Measurements from ENCODE around the gene TBC1D3B.

DNA sequence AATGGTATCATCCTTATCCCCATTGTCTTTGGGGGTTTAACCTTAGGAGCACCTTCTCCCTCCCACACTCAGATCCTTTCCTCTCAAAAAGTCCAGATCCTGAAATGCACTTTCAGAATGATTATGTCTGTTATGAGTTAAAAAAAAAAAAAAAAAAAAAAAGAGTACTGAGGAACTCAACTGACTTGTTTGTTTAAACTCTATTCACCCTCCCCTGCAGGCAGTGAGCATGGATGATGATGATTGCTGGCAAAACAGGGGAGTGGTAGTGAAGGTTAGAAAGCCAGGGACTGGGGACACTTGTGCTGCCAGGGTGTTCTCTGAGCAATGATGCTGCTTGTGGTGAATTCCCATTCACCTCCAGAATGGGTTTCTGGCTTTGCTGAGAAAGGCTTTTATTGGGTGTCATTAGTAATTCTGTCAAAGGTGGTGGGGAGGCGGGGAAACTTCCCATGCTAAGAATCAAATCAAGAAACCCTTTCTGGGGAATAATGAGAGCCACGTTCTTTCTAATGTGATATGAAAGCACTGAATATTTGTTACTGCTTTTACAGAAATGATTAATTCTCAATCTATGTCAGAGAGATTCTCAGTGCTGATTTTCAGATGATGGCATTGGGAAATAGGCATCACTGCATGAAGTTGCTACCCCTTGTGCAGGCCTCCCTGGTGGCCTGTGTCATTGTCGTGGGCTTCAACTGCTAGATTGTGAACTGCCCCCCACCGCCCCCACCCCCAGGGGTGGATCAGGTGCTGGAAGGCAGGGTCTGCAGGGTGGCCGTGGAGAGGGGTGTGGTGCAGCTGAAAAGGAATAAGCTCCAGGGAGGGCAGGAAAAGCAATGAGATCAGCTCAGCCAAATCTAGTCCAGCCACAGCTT lies 58.7 kb downstream of the TBC1D3B start:
- no peak for TF ChIP-seq EZH2 (IDR thresholded peaks at IDR 0.05)
- TF ChIP-seq, protein P1, sequence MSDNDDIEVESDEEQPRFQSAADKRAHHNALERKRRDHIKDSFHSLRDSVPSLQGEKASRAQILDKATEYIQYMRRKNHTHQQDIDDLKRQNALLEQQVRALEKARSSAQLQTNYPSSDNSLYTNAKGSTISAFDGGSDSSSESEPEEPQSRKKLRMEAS (IDR thresholded peaks at IDR 0.05): no peak
- TF ChIP-seq, protein P2, sequence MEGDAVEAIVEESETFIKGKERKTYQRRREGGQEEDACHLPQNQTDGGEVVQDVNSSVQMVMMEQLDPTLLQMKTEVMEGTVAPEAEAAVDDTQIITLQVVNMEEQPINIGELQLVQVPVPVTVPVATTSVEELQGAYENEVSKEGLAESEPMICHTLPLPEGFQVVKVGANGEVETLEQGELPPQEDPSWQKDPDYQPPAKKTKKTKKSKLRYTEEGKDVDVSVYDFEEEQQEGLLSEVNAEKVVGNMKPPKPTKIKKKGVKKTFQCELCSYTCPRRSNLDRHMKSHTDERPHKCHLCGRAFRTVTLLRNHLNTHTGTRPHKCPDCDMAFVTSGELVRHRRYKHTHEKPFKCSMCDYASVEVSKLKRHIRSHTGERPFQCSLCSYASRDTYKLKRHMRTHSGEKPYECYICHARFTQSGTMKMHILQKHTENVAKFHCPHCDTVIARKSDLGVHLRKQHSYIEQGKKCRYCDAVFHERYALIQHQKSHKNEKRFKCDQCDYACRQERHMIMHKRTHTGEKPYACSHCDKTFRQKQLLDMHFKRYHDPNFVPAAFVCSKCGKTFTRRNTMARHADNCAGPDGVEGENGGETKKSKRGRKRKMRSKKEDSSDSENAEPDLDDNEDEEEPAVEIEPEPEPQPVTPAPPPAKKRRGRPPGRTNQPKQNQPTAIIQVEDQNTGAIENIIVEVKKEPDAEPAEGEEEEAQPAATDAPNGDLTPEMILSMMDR (IDR thresholded peaks at IDR 0.05 in 2 of 3, conservative IDR thresholded peaks at IDR 0.05 in 1 of 3; ENCODE audit: borderline replicate concordance in 1 of 3, insufficient read depth in 1 of 3, low read depth in 2 of 3, low read length in 2 of 3): no peak
- no peak for TF ChIP-seq YY1 (IDR thresholded peaks at IDR 0.05; ENCODE audit: extremely low read depth, insufficient replicate concordance, low read depth, low read length)
- no peak for TF ChIP-seq RAD21 (IDR thresholded peaks at IDR 0.05; ENCODE audit: low read depth)
- TF ChIP-seq POLR2AphosphoS5 (IDR thresholded peaks at IDR 0.05; ENCODE audit: low read depth, low read length): no peak
- no peak for TF ChIP-seq POLR2A (IDR thresholded peaks at IDR 0.05; ENCODE audit: borderline replicate concordance, extremely low read depth, insufficient read depth, insufficient read length)
- no peak for TF ChIP-seq SIN3A (IDR thresholded peaks at IDR 0.05; ENCODE audit: low read depth)
- TF ChIP-seq, protein P3, sequence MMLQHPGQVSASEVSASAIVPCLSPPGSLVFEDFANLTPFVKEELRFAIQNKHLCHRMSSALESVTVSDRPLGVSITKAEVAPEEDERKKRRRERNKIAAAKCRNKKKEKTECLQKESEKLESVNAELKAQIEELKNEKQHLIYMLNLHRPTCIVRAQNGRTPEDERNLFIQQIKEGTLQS (IDR thresholded peaks at IDR 0.05): no peak
- TF ChIP-seq EZH2phosphoT487 (IDR thresholded peaks at IDR 0.05; ENCODE audit: borderline replicate concordance): no peak
- no peak for TF ChIP-seq SP1 (IDR thresholded peaks at IDR 0.05; ENCODE audit: low read depth)
- TF ChIP-seq ZNF274 (IDR thresholded peaks at IDR 0.05; ENCODE audit: low read depth, low read length): no peak
